ENCODE results near the gene PCGF3.
"Not testable (repeated sequence)": the region's sequence is repeated elsewhere in the genome, so short reads cannot be mapped to it uniquely, and the experiment has no call there.

The PCGF3 gene

DNA sequence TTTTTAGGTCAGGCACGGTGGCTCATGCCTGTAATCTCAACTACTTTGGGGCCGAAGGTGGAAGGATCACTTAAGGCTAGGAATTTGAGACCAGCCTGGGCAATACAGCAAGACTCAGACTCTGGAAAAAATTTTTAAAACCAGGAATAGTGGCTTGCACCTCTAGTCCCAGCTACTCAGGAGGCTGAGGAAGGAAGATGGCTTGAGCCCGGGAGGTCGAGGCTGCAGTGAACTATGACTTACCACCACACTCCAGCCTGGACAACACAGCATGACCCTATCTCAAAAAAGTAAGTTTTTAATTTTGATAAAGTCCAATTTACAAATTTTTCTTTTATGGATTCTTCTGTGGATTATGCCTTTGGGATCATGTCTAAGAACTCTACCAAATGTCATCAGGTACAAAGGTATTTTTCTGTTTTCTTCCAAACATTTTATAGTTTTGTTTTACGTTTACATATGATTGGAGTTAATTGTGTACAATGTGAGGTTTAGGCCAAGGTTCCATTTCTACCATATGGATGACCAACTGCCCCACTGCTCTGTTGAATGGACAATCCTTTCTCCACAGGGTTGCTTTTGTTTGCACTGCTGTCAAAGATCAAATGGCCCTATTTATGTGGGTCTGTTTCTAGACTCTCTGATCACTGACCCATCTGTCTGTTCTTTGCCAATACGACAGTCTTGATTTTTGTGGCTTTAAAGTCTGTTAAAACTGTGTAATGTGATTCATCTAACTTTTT is 72.1 kb downstream of the PCGF3 start:
- DNase-seq (ENCODE audit: extremely low read depth, low read depth): no peak
- TF ChIP-seq CTCF (IDR thresholded peaks at IDR 0.05; ENCODE audit: low read depth, low read length): no peak

DNA sequence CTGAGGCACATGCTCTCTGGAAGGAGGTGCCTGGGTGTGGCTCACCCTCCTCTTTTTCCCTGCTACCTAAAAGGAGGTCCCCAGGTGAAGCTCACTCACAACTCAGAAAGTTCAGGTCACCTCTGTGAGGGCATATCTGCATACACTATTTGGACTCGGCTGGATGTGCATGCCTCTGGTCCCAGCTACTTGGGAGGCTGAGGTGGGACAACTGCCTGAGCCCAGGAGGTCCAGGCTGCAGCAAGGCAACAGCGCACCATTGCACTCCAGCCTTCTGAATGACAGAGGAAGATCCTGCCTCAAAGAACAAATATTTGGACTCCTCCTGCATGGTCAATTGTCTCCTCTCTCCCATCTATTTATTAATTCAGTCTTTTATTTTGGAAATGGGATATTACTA is 73.9 kb downstream of the PCGF3 start:
- no peak for DNase-seq (ENCODE audit: extremely low read depth, low read depth)
- TF ChIP-seq CTCF (IDR thresholded peaks at IDR 0.05; ENCODE audit: low read depth, low read length): no peak

- DNase-seq (ENCODE audit: extremely low read depth, low read depth): not testable (repeated sequence)
Observed at GRCh38 chr4:780255-780654, 74.6 kb downstream of the PCGF3 start.

DNA sequence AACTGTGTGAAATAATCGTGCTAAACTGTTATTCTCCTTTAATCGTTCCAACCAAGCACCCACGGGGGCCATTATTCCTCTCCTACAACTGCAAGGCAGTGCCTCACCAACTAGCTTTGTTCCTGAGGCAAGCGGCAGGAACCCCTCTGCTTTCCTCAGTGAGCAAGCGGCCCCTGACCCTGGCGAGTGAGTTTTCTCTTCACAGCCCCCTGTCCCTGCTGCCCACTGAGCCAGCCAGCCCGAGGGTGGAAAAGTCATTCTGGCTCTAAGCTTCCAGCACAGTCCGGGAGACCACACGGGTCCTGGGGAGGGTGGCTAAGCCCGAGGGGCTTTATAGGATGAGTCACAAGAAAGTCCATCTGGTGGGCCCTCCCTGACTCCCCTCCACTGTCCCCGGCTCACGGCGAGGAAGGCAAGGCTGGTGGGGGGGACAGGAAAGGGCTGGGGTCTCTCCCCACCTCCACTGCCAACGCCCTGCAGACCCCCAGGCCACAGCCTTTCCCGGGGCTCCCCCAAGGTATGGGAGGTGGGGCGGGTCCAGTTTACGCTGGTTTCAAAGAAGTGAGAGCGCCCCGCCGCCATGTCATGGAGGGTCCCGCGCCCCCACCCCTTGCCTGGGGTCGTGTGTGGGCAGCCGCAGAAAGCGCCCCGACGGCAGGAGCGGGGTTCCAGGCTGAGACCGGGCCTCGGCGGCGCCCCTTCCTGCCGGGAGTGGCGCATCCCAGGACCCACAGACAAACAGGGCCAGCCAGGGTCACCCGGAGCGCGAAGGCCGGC is 75.3 kb downstream of the PCGF3 start:
- TF ChIP-seq CTCF (IDR thresholded peaks at IDR 0.05; ENCODE audit: low read depth, low read length): no peak
- DNase-seq (ENCODE audit: extremely low read depth, low read depth): no peak

DNA sequence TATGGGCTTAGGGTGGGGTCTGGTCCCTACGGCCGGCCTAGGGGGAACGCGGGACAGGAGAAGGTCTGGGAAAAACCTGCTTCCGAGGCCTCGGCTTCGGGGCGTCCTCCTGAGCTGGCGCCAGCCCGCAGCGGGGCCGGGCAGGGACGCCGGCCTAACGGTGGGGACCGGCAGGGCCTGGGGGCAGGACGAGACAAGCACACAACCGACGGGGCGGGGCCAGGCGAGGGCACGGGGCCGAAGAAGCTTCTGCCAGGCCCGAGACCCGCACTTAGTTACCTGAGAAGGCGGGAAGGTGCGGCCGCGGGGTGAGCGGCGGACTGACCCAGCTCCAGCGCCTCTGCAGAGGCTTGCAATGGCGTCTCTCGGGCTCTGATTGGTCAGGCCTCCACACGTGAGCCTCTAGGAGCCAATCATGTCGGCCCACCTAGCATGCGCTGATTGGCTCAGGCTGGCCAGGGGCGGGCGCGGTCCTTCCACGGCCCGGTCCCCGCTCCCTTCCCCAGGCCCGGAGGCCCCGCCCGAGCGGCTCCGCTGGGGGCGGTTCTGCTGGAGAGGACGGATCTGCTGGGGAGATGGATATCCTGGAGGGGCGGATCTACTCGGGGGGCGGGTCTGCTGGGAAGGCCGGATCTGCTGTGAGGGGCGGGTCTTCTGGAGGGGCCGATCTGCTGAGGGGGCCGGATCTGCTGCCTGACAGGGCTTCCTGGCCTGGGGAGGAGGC is 76.0 kb downstream of the PCGF3 start:
- TF ChIP-seq CTCF (IDR thresholded peaks at IDR 0.05; ENCODE audit: low read depth, low read length): no peak
- peak; percentile 97 for DNase-seq (ENCODE audit: extremely low read depth, low read depth)

GRCh38 chr4:784401-785331 is 79.0 kb downstream of the PCGF3 start:
- DNase-seq (ENCODE audit: extremely low read depth, low read depth): no peak

More at GRCh38 chr4:784401-785331, 79.0 kb downstream of the PCGF3 start:
- TF ChIP-seq CTCF (IDR thresholded peaks at IDR 0.05; ENCODE audit: low read depth, low read length): no peak

Data from AG09319 (cell line).